ENCODE data around the gene PIH1D1. TPM values are rescaled to one million over a fixed set of nuclear protein-coding genes. Genes with fewer than 3 reads are reported as not detected.

Gene PIH1D1
- total and polyA plus RNA-seq, 4 donors = 41.4 to 59.4 (median 47.2) TPM

- DNase-seq (ENCODE audit: low spot score) = no peak
- H3K4me3 ChIP-seq (ENCODE audit: low read depth in 1 of 3, low read length in 3 of 3) = peak overlapping the region in 1 of 3 donors; percentile 98
- H3K27ac ChIP-seq (ENCODE audit: low read depth in 1 of 2, low read length in 2 of 2) = no peak overlapping the region
- peaks cover 0 to 21% (median 16%) of the 10 kb centered on the region in 4 donors for H3K4me1 ChIP-seq (ENCODE audit: control insufficient read depth in 4 of 4, insufficient read depth in 4 of 4, low read length in 3 of 4)
- TF ChIP-seq ZBTB33 (IDR thresholded peaks at IDR 0.05) = no peak
- TF ChIP-seq RAD21 (IDR thresholded peaks at IDR 0.05) = no peak
- no peak for TF ChIP-seq GABPA (IDR thresholded peaks at IDR 0.05 in 1 of 2, conservative IDR thresholded peaks at IDR 0.05 in 1 of 2)
- TF ChIP-seq HNF4A (conservative IDR thresholded peaks at IDR 0.05) = no peak
- TF ChIP-seq SP1 (IDR thresholded peaks at IDR 0.05) = no peak
- TF ChIP-seq, protein P1, sequence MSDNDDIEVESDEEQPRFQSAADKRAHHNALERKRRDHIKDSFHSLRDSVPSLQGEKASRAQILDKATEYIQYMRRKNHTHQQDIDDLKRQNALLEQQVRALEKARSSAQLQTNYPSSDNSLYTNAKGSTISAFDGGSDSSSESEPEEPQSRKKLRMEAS (IDR thresholded peaks at IDR 0.05) = no peak
- no peak for TF ChIP-seq HNF4G (IDR thresholded peaks at IDR 0.05)
- TF ChIP-seq FOXA2 (IDR thresholded peaks at IDR 0.05) = no peak
- TF ChIP-seq NR2F2 (IDR thresholded peaks at IDR 0.05) = no peak
- no peak for TF ChIP-seq YY1 (IDR thresholded peaks at IDR 0.05)
- no peak for TF ChIP-seq TAF1 (conservative IDR thresholded peaks at IDR 0.05)
- TF ChIP-seq, protein P2, sequence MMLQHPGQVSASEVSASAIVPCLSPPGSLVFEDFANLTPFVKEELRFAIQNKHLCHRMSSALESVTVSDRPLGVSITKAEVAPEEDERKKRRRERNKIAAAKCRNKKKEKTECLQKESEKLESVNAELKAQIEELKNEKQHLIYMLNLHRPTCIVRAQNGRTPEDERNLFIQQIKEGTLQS (IDR thresholded peaks at IDR 0.05) = no peak
- TF ChIP-seq, protein P3, sequence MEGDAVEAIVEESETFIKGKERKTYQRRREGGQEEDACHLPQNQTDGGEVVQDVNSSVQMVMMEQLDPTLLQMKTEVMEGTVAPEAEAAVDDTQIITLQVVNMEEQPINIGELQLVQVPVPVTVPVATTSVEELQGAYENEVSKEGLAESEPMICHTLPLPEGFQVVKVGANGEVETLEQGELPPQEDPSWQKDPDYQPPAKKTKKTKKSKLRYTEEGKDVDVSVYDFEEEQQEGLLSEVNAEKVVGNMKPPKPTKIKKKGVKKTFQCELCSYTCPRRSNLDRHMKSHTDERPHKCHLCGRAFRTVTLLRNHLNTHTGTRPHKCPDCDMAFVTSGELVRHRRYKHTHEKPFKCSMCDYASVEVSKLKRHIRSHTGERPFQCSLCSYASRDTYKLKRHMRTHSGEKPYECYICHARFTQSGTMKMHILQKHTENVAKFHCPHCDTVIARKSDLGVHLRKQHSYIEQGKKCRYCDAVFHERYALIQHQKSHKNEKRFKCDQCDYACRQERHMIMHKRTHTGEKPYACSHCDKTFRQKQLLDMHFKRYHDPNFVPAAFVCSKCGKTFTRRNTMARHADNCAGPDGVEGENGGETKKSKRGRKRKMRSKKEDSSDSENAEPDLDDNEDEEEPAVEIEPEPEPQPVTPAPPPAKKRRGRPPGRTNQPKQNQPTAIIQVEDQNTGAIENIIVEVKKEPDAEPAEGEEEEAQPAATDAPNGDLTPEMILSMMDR (IDR thresholded peaks at IDR 0.05; ENCODE audit: low read depth, low read length, missing input control) = no peak
- no peak for TF ChIP-seq JUND (IDR thresholded peaks at IDR 0.05)
- TF ChIP-seq, protein P4, sequence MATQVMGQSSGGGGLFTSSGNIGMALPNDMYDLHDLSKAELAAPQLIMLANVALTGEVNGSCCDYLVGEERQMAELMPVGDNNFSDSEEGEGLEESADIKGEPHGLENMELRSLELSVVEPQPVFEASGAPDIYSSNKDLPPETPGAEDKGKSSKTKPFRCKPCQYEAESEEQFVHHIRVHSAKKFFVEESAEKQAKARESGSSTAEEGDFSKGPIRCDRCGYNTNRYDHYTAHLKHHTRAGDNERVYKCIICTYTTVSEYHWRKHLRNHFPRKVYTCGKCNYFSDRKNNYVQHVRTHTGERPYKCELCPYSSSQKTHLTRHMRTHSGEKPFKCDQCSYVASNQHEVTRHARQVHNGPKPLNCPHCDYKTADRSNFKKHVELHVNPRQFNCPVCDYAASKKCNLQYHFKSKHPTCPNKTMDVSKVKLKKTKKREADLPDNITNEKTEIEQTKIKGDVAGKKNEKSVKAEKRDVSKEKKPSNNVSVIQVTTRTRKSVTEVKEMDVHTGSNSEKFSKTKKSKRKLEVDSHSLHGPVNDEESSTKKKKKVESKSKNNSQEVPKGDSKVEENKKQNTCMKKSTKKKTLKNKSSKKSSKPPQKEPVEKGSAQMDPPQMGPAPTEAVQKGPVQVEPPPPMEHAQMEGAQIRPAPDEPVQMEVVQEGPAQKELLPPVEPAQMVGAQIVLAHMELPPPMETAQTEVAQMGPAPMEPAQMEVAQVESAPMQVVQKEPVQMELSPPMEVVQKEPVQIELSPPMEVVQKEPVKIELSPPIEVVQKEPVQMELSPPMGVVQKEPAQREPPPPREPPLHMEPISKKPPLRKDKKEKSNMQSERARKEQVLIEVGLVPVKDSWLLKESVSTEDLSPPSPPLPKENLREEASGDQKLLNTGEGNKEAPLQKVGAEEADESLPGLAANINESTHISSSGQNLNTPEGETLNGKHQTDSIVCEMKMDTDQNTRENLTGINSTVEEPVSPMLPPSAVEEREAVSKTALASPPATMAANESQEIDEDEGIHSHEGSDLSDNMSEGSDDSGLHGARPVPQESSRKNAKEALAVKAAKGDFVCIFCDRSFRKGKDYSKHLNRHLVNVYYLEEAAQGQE (IDR thresholded peaks at IDR 0.05) = no peak
- TF ChIP-seq EGR1 (IDR thresholded peaks at IDR 0.05; ENCODE audit: low read depth in 2 of 2) = no peak
- TF ChIP-seq RXRA (IDR thresholded peaks at IDR 0.05) = no peak
- no peaks in the 10 kb centered on the region for H3K27me3 ChIP-seq (ENCODE audit: control insufficient read depth in 4 of 4, insufficient read depth in 4 of 4, low read length in 3 of 4)
- WGBS = 72% methylated on average over 15 of the region's 15 CpGs
- H3K9ac ChIP-seq (ENCODE audit: low read depth in 1 of 2, low read length in 2 of 2) = no peak overlapping the region
- no peaks in the 10 kb centered on the region for H3K9me3 ChIP-seq (ENCODE audit: control insufficient read depth in 4 of 4, low read length in 3 of 4)
- H3K36me3 ChIP-seq (ENCODE audit: control insufficient read depth in 4 of 4, insufficient read depth in 3 of 4, low read depth in 1 of 4, low read length in 3 of 4) = peaks cover 15 to 37% (median 33%) of the 10 kb centered on the region in 4 donors
Measured at GRCh38 chr19:49489601-49490167, 38.1 kb upstream of the PIH1D1 start.
